Urothelium cell line (cell line): Measurements from ENCODE around the gene RELB.
A peak's percentile ranks its signal among the peaks of the same experiment; 100 is the strongest.

ENCODE experiments used
- DNase-seq: peaks from one replicate; pipeline ENCODE4 v3.0.0; 2011; ENCODE audit warnings: low spot score, mixed read lengths
- FAIRE-seq: peaks from 2 replicates; lab custom pipeline; 2011; peaks lifted over from hg19 to GRCh38; lab: Jason Lieb, UNC

Gene RELB

DNA sequence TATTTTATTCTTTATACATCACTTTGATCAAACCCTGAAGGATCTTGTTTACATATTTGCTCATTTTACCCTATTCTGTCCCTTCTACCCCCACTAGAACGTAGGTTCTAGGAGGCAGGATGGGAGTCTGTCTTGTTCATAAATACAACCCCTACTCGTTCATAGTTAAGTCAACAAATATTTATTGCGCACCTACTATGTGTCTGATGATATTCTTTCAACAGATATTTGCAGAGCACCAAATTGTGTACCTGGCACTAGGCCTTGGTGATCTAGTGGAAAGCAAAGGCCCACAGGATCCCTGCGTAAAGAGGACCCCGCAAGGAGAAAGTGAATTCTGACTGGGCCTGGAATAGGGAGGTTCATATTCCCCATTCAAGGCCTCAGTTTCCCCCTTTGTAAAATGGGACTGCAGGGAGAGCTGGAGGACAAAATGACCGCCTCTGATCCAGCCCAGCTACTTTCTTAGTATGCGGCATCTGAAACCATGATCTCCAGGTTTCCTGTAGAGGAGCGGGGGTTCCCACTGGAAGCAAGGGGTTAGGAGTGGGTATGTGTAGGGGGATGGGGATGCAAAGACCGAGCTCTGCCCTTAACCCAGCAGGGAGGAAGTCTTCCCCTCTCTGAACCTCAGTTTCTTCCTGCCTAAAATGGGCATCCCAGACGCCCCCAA is 77.3 kb downstream of the RELB start:
- no peak for DNase-seq

DNA sequence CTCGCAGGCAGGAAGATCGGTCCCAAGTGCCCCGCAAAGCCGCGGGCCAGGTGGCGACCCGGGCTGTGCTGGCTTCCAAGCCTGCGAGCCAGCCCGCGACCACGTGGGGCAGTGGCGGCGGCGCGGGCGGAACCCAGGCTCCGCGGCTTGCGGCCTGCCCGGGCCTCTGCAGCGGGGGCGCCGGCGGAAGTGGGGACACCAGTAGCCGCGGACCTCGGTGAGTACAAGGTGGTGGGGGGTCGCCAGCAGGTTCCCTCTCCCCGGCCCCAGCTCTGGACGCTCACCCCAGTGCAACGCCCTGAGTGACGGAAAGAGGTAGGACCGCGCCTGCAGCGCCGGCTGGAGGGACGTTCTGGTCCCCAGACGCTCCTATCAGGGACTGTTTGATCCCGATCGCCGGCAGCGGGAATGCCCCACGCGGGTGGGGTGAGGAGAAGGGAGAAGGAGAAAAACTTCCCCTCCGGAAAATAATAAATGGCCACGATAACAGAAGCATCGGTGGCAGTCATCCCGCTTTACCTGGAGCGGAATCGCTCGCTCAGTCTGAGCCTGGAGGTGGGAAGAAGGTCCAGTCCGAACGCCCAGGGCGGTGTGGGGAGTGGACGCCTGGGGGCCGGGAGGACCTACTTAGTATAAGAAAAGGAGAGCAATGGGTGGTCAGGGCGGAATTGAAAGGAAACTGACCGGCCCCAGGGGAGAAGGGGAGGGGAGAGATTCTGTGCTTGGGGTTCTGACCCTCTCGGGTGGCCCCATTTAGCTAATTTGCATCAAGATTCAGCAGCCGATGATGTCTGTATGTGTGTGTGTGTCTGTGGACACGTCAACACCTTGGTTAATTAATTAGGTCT is 78.0 kb downstream of the RELB start, which contains the start of gene GEMIN7:
Gene GEMIN7, plus strand, starts transcription at position 198 of the 848 bp plus-strand sequence. CDS start 10,855 bp downstream, outside the sequence.
- FAIRE-seq (no peak), DNase-seq (peak; percentile 89)

More for the DNA sequence above, 77.3 kb downstream of the RELB start:
- no peak for FAIRE-seq

DNA sequence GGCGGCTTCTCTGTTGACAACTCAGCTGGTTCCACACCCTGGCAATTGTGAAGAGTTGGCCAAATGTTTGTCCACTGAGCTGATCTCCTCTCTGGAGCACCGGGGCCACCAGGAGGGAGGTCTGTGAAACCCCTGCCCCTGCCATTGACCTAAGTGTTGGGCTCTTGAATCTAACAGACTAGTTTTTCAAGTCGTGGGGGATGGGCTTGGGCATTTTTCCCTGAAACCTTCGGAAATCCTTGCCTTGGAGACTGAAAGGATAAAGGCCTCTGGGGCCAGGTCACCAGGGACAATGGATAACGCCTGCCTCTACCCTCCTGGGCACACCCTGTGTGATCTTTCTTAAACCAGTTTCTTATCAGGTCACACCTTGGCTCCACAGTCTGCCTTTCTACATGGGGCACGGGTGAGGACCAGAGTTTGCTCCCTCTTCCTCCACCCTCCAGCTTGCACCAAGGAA is 78.7 kb downstream of the RELB start:
- FAIRE-seq, result no peak
- DNase-seq, result no peak

DNA sequence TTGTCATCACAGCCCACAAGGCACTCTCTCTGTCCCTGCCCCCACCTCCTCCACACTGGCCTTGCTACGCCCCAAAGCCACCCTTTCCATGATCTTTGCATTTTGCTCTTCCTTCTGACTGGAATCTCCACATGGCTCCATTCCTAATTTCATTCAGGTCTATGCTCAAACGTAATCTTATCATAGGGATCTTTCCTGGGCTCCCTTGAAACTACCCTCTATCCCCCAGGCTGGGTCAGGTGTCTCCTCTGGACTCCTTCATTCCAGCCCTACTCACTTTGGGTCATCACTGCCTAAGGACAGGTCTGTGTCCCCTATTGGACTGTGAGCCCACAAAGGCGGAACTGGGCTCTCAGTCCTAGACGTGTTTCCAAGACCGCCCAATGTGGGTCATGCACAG is 80.9 kb downstream of the RELB start:
- DNase-seq (no peak), FAIRE-seq (no peak)

DNA sequence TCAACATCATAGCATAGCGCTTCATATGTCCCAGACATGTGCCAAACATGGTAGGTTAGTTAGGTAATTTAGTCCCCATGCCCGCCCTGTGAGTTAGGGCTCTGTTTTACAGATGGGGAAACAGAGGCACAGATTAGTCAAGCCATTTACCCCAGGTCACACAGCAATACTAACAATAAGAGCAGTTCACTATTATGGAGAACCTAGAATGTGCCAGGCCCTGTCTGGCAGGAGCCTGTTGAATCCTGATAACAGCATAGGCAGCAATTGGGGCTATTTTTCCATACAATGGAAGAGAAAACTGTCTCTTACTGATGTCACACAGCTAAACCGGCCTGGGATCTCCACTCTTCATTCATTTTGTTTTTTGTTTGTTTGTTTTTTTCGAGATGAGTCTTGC is 85.2 kb downstream of the RELB start:
- no peak for DNase-seq
- no peak for FAIRE-seq

DNA sequence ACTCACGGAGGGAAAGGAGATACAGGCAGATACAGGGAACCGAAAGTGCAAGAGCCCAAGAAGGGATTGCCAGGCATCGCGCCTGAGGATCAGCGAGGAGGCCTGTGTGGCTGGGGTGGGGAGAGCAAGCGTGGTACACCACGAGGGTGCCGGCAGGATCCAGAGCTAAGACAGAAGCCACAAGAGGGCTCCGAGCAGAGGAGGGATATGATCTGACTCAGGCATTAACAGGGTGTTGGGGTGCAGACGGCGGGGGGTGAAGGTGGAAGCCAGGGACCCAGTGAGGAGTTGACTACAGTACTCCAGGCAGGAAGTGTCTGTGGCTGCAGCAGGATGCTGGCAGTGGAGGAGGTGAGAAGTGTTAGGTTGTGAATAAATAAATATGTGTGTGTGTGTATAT is 86.3 kb downstream of the RELB start:
- FAIRE-seq, result no peak

More for the DNA sequence above, 86.3 kb downstream of the RELB start:
- DNase-seq, result no peak
